CD4-positive, alpha-beta T cell (primary cell): ENCODE results near the gene APOBEC3G. TPM values are rescaled to one million over a fixed set of nuclear protein-coding genes. Genes with fewer than 3 reads are reported as not detected.

Source experiments
- ATAC-seq: fragments of 200-7000 bp; cut with Tn5 transposase; one replicate; pipeline ENCODE4 v1.10.0; 2022; ENCODE audit warnings: mild to moderate bottlenecking; ENCODE audit not compliant: poor library complexity
- CTCF ChIA-PET: fragments of 350-600 bp; sonication (Branson Sonifier 250); formaldehyde crosslinking; loops from one replicate; lab custom pipeline; 2021; ENCODE audit warnings: antibody characterized with exemption, inconsistent platforms; lab: Charles Lee
- POLR2A ChIA-PET: fragments of 350-600 bp; sonication (Branson Sonifier 250); formaldehyde crosslinking; loops from one replicate; lab custom pipeline; 2021; ENCODE audit warnings: antibody characterized with exemption, inconsistent platforms; lab: Charles Lee
- DNase-seq, 14 experiments: peaks; one replicate each; pipeline ENCODE4 v3.0.0-alpha.2; 2013 to 2020; ENCODE audit warnings: mixed read lengths in 2 of 14
- H3K27ac ChIP-seq, 2 donors: one replicate each; pipeline versions ENCODE4 v1.5.1 to v1.7.0; 2013; ENCODE audit warnings: low read length in 2 of 2, low read depth in 1 of 2, mild to moderate bottlenecking in 1 of 2
- H3K27me3 ChIP-seq, 2 experiments: 1 replicate in 1 of 2; 2 replicates in 1 of 2; pipeline versions ENCODE4 v1.6.1 to v1.7.0; 2013; ENCODE audit warnings: low read length in 2 of 2, control low read depth in 1 of 2, mild to moderate bottlenecking in 1 of 2, moderate library complexity in 1 of 2; ENCODE audit not compliant: insufficient read depth in 2 of 2, control insufficient read depth in 1 of 2
- H3K36me3 ChIP-seq: one replicate; pipeline ENCODE4 v1.6.1; 2013; ENCODE audit warnings: low read length, control low read depth; ENCODE audit not compliant: insufficient read depth
- H3K4me1 ChIP-seq: one replicate; pipeline ENCODE4 v1.6.1; 2013; ENCODE audit warnings: low read length, control low read depth; ENCODE audit not compliant: insufficient read depth
- H3K4me3 ChIP-seq: one replicate; pipeline ENCODE4 v1.5.1; 2013; ENCODE audit warnings: mild to moderate bottlenecking, low read length, moderate library complexity
- H3K9me3 ChIP-seq, 2 experiments: 1 replicate in 1 of 2; 2 replicates in 1 of 2; pipeline versions ENCODE4 v1.6.1 to v1.7.0; 2013; ENCODE audit warnings: low read length in 2 of 2, mild to moderate bottlenecking in 2 of 2, control low read depth in 1 of 2, moderate library complexity in 1 of 2; ENCODE audit not compliant: control insufficient read depth in 1 of 2, insufficient read depth in 1 of 2
- H3K27ac Mint-ChIP-seq: one replicate; pipeline ENCODE4 v1.8.0; 2020; ENCODE audit warnings: mixed read lengths
- H3K27me3 Mint-ChIP-seq: one replicate; pipeline ENCODE4 v1.8.0; 2021; ENCODE audit warnings: mixed read lengths
- H3K36me3 Mint-ChIP-seq: one replicate; pipeline ENCODE4 v1.8.0; 2021; ENCODE audit warnings: low read depth, mixed read lengths
- H3K4me1 Mint-ChIP-seq: one replicate; pipeline ENCODE4 v1.8.0; 2021; ENCODE audit warnings: low read depth, mixed read lengths
- H3K4me3 Mint-ChIP-seq: one replicate; pipeline ENCODE4 v1.8.0; 2020; ENCODE audit warnings: mild to moderate bottlenecking, mixed read lengths
- H3K9me3 Mint-ChIP-seq: one replicate; pipeline ENCODE4 v1.8.0; 2020; ENCODE audit warnings: mixed read lengths
- intact Hi-C, 2 experiments: fragments of 100-400 bp; cut with DNase I in 1 of 2; cut with micrococcal nuclease in 1 of 2; formaldehyde crosslinking; loops; one replicate each; pipeline versions ENCODE4 v1.15.1 to v1.9.0; 2023 to 2025; cut with DNase I, micrococcal nuclease
- total RNA-seq, 174 experiments: library from RNA in 2 of 174; stranded (reverse) in 2 of 174; gene quantifications; one replicate each; pipeline ENCODE4 v1.2.3 and lab custom pipeline; 2021 to 2026
- TF ChIP-seq, protein P1 (sequence below): fragments of 200-600 bp; IDR thresholded peaks from one replicate; pipeline ENCODE4 v1.8.0; 2022; ENCODE audit warnings: antibody characterized with exemption, mild to moderate bottlenecking

Gene APOBEC3G
- total RNA-seq, 2 experiments from 2014 or later, result 18.8 to 20.6 TPM

DNA sequence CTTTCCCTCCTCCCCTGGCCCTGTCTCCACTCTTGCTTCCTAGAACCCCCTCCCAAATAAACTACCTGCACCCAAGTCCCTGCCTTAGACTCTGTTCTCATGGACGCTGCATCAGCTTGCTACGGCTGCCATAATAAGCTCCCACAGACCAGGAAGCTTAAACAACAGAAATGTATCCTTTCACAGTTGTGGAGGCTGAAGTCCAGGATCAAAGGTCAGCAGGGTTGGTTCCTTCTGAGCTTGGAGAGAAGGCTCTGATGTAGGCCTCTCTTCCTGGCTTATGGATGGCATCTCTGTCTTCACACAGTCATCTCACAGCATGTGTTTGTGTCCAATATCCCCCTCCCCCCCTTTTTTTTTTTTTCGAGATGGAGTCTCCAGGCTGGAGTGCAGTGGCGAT is 52.0 kb downstream of the APOBEC3G start:
- Mint-ChIP-seq H3K27me3 (no peaks in the 10 kb centered on the region), H3K9me3 (no peaks in the 10 kb centered on the region), H3K27ac (no peak overlapping the region), H3K36me3 (peaks cover 30% of the 10 kb centered on the region), H3K4me3 (no peak overlapping the region), H3K4me1 (peaks cover 5% of the 10 kb centered on the region)
- ChIA-PET POLR2A (interaction anchor here (0.8 to 1.2 kb wide), 2 partner anchors 23 to 189 kb away, joined by 3 read pairs; no protein-coding TSS in a partner anchor), CTCF (no interaction called here)
- intact Hi-C loops, result no loop called here
- H3K27ac ChIP-seq, result no peak overlapping the region
- H3K36me3 ChIP-seq, result peaks cover 36% of the 10 kb centered on the region
- no peak for DNase-seq
- H3K9me3 ChIP-seq, result no peaks in the 10 kb centered on the region
- ATAC-seq, result no peak
- no peaks in the 10 kb centered on the region for H3K27me3 ChIP-seq
- TF ChIP-seq, protein P1, sequence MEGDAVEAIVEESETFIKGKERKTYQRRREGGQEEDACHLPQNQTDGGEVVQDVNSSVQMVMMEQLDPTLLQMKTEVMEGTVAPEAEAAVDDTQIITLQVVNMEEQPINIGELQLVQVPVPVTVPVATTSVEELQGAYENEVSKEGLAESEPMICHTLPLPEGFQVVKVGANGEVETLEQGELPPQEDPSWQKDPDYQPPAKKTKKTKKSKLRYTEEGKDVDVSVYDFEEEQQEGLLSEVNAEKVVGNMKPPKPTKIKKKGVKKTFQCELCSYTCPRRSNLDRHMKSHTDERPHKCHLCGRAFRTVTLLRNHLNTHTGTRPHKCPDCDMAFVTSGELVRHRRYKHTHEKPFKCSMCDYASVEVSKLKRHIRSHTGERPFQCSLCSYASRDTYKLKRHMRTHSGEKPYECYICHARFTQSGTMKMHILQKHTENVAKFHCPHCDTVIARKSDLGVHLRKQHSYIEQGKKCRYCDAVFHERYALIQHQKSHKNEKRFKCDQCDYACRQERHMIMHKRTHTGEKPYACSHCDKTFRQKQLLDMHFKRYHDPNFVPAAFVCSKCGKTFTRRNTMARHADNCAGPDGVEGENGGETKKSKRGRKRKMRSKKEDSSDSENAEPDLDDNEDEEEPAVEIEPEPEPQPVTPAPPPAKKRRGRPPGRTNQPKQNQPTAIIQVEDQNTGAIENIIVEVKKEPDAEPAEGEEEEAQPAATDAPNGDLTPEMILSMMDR, result no peak
- H3K4me3 ChIP-seq, result no peak overlapping the region
- no peaks in the 10 kb centered on the region for H3K4me1 ChIP-seq

- Mint-ChIP-seq H3K4me3 (no peak overlapping the region), H3K36me3 (peaks cover 30% of the 10 kb centered on the region), H3K27ac (no peak overlapping the region), H3K9me3 (no peaks in the 10 kb centered on the region), H3K27me3 (no peaks in the 10 kb centered on the region), H3K4me1 (peaks cover 5% of the 10 kb centered on the region)
- ChIA-PET POLR2A (no interaction called here), CTCF (no interaction called here)
- intact Hi-C loops, result no loop called here
- Histone ChIP-seq H3K4me3 (no peak overlapping the region), H3K4me1 (no peaks in the 10 kb centered on the region), H3K27ac (no peak overlapping the region), H3K9me3 (no peaks in the 10 kb centered on the region), H3K36me3 (peaks cover 40% of the 10 kb centered on the region), H3K27me3 (no peaks in the 10 kb centered on the region)
- TF ChIP-seq, protein P1, result no peak
- peak in 1 of 14 experiments; percentile 12 for DNase-seq
- ATAC-seq, result no peak
These were observed 52.7 kb downstream of the APOBEC3G start for GRCh38 chr22:39129746-39130145.

DNA sequence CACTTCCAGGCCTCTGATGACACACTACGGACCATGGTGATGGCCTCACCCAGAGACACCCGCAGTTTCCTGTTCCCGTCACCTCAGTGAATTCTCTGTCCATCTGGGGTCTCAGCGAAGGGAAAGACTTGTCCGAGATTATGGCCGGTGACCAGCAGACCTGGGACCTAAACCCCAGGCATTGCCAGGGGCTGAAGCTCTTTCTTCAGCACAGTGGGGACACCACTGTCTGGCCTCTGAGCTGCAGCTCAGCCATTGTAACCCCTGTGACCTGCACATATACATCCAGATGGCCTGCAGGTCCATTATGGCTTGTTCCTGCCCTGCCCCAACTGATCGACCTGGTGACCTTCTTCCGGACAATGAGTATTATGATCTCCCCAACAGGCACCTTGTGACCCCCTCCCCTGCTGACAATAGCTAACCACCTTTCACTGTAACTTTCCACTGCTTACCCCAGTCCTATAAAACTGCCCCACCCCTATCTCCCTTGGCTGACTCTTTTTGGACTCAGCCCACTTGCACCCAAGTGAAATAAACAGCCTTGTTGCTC is 53.2 kb downstream of the APOBEC3G start:
- H3K4me3 ChIP-seq, result no peak overlapping the region
- POLR2A ChIA-PET, result no interaction called here
- CTCF ChIA-PET, result no interaction called here
- TF ChIP-seq, protein P1, result no peak
- Mint-ChIP-seq H3K4me3 (no peak overlapping the region), H3K4me1 (peaks cover 5% of the 10 kb centered on the region), H3K27ac (no peak overlapping the region), H3K36me3 (peaks cover 34% of the 10 kb centered on the region), H3K27me3 (no peaks in the 10 kb centered on the region), H3K9me3 (no peaks in the 10 kb centered on the region)
- H3K27ac ChIP-seq, result no peak overlapping the region
- peaks cover 40% of the 10 kb centered on the region for H3K36me3 ChIP-seq
- intact Hi-C loops, result no loop called here
- H3K9me3 ChIP-seq, result no peaks in the 10 kb centered on the region
- no peak for ATAC-seq
- H3K4me1 ChIP-seq, result no peaks in the 10 kb centered on the region
- peak in 1 of 14 experiments; percentile 12 for DNase-seq
- H3K27me3 ChIP-seq, result no peaks in the 10 kb centered on the region
